NCI-H82 treated with DMSO at 0.1 percent for 48 hours (cell line): ENCODE results near the gene ZFYVE16.
"Not testable (repeated sequence)": the region's sequence is repeated elsewhere in the genome, so short reads cannot be mapped to it uniquely, and the experiment has no call there.

Source experiments
- DNase-seq: peaks from one replicate; lab custom pipeline; 2025; ENCODE audit not compliant: unreplicated experiment; lab: John Stamatoyannopoulos, UW

ZFYVE16 gene

GRCh38 chr5:80407735-80408483 lies at the start of gene ZFYVE16:
TSS of gene ZFYVE16 (plus strand) at chr5:80408064. CDS start at chr5:80434148, 26,084 bp downstream.
- peak; percentile 72 for DNase-seq

GRCh38 chr5:80360914-80361444 lies 46.9 kb upstream of the ZFYVE16 start:
- no peak for DNase-seq

GRCh38 chr5:80364892-80365291 lies 43.0 kb upstream of the ZFYVE16 start:
- no peak for DNase-seq

GRCh38 chr5:80368661-80369480 lies 39.0 kb upstream of the ZFYVE16 start:
- peak; percentile 18 for DNase-seq

GRCh38 chr5:80369521-80369920 lies 38.3 kb upstream of the ZFYVE16 start:
- DNase-seq, result peak; percentile 87

GRCh38 chr5:80370390-80370789 lies 37.5 kb upstream of the ZFYVE16 start:
- DNase-seq, result no peak

- no peak for DNase-seq
Measured at GRCh38 chr5:80372780-80373179, 35.1 kb upstream of the ZFYVE16 start.

- DNase-seq, result no peak
Measured at GRCh38 chr5:80374188-80374587, 33.7 kb upstream of the ZFYVE16 start.

GRCh38 chr5:80376557-80376956 lies 31.3 kb upstream of the ZFYVE16 start:
- no peak for DNase-seq

- no peak for DNase-seq
Measured at GRCh38 chr5:80382488-80382887, 25.4 kb upstream of the ZFYVE16 start.

- no peak for DNase-seq
Measured at GRCh38 chr5:80387063-80387768, 20.6 kb upstream of the ZFYVE16 start.

GRCh38 chr5:80389580-80389979 lies 18.3 kb upstream of the ZFYVE16 start:
- DNase-seq, result no peak

GRCh38 chr5:80390413-80390812 lies 17.5 kb upstream of the ZFYVE16 start:
- DNase-seq, result not testable (repeated sequence)

- DNase-seq, result not testable (repeated sequence)
Measured at GRCh38 chr5:80391267-80391666, 16.6 kb upstream of the ZFYVE16 start.

GRCh38 chr5:80399526-80400239 lies 8.2 kb upstream of the ZFYVE16 start:
- no peak for DNase-seq

GRCh38 chr5:80400368-80400767 lies 7.5 kb upstream of the ZFYVE16 start:
- not testable (repeated sequence) for DNase-seq

GRCh38 chr5:80403782-80404181 lies 4.1 kb upstream of the ZFYVE16 start:
- no peak for DNase-seq

- no peak for DNase-seq
Measured at GRCh38 chr5:80406980-80407734, 707 bp upstream of the ZFYVE16 start.

GRCh38 chr5:80408484-80409366 lies 861 bp downstream of the ZFYVE16 start:
- DNase-seq, result peak; percentile 39
